Effector memory CD4-positive, alpha-beta T cell (primary cell): ENCODE data around the gene RBP4.
"Not testable (repeated sequence)": the region's sequence is repeated elsewhere in the genome, so short reads cannot be mapped to it uniquely, and the experiment has no call there.

Experiments
- DNase-seq, 3 donors: peaks; one replicate each; pipeline ENCODE4 v3.0.0-alpha.2; 2020
- H3K27ac ChIP-seq: 2 replicates; pipeline ENCODE4 v1.7.0; 2013; ENCODE audit warnings: mild to moderate bottlenecking, low read length, moderate library complexity; ENCODE audit not compliant: insufficient read depth, poor library complexity, severe bottlenecking
- H3K27me3 ChIP-seq: replicated peaks from 2 replicates; pipeline ENCODE4 v1.7.0; 2013; ENCODE audit warnings: mild to moderate bottlenecking, low read length; ENCODE audit not compliant: insufficient read depth, control insufficient read depth, poor library complexity, severe bottlenecking
- H3K36me3 ChIP-seq: 2 replicates; pipeline ENCODE4 v1.7.0; 2013; ENCODE audit warnings: mild to moderate bottlenecking, low read length, moderate library complexity; ENCODE audit not compliant: control insufficient read depth, insufficient read depth
- H3K4me1 ChIP-seq: 2 replicates; pipeline ENCODE4 v1.7.0; 2013; ENCODE audit warnings: low read length, mild to moderate bottlenecking; ENCODE audit not compliant: control insufficient read depth, insufficient read depth, poor library complexity, severe bottlenecking
- H3K4me3 ChIP-seq: 2 replicates; pipeline ENCODE4 v1.7.0; 2013; ENCODE audit warnings: low read length, low read depth, mild to moderate bottlenecking; ENCODE audit not compliant: insufficient read depth, poor library complexity, severe bottlenecking
- H3K9me3 ChIP-seq: 2 replicates; pipeline ENCODE4 v1.7.0; 2013; ENCODE audit warnings: mild to moderate bottlenecking, low read length, moderate library complexity; ENCODE audit not compliant: control insufficient read depth

The RBP4 gene

GRCh38 chr10:93552780-93553179 lies 48.3 kb downstream of the RBP4 start:
- Histone ChIP-seq H3K27ac (no peak overlapping the region), H3K27me3 (no peaks in the 10 kb centered on the region)

GRCh38 chr10:93550606-93551005 lies 50.4 kb downstream of the RBP4 start:
- H3K9me3 ChIP-seq = no peaks in the 10 kb centered on the region
- no peaks in the 10 kb centered on the region for H3K36me3 ChIP-seq
- DNase-seq = no peak
- no peak overlapping the region for H3K4me3 ChIP-seq
- no peak overlapping the region for H3K27ac ChIP-seq
- H3K27me3 ChIP-seq = no peaks in the 10 kb centered on the region
- no peaks in the 10 kb centered on the region for H3K4me1 ChIP-seq

More at GRCh38 chr10:93552780-93553179, 48.3 kb downstream of the RBP4 start:
- Histone ChIP-seq H3K4me3 (no peak overlapping the region), H3K9me3 (no peaks in the 10 kb centered on the region), H3K4me1 (no peaks in the 10 kb centered on the region), H3K36me3 (no peaks in the 10 kb centered on the region)
- DNase-seq = no peak

- H3K9me3 ChIP-seq = no peaks in the 10 kb centered on the region
- H3K27ac ChIP-seq = no peak overlapping the region
- no peaks in the 10 kb centered on the region for H3K27me3 ChIP-seq
- no peaks in the 10 kb centered on the region for H3K36me3 ChIP-seq
- no peaks in the 10 kb centered on the region for H3K4me1 ChIP-seq
- no peak for DNase-seq
- no peak overlapping the region for H3K4me3 ChIP-seq
Measured at GRCh38 chr10:93548376-93549071, 52.5 kb downstream of the RBP4 start.

- Histone ChIP-seq H3K4me1 (no peaks in the 10 kb centered on the region), H3K27ac (no peak overlapping the region), H3K27me3 (no peaks in the 10 kb centered on the region), H3K4me3 (no peak overlapping the region), H3K9me3 (no peaks in the 10 kb centered on the region), H3K36me3 (no peaks in the 10 kb centered on the region)
- DNase-seq = no peak
Measured at GRCh38 chr10:93547522-93547921, 53.5 kb downstream of the RBP4 start.

GRCh38 chr10:93546995-93547394 lies 54.0 kb downstream of the RBP4 start:
- not testable (repeated sequence) for H3K27me3 ChIP-seq, DNase-seq, H3K36me3 ChIP-seq, H3K4me3 ChIP-seq, H3K4me1 ChIP-seq, H3K27ac ChIP-seq, H3K9me3 ChIP-seq

- Histone ChIP-seq H3K27ac (no peak overlapping the region), H3K36me3 (no peaks in the 10 kb centered on the region), H3K27me3 (no peaks in the 10 kb centered on the region), H3K4me3 (no peak overlapping the region), H3K4me1 (no peaks in the 10 kb centered on the region), H3K9me3 (no peaks in the 10 kb centered on the region)
- DNase-seq = no peak
Measured at GRCh38 chr10:93542358-93542791, 58.7 kb downstream of the RBP4 start.
